ENCODE data around the gene PRSS21.

Gene PRSS21

DNA sequence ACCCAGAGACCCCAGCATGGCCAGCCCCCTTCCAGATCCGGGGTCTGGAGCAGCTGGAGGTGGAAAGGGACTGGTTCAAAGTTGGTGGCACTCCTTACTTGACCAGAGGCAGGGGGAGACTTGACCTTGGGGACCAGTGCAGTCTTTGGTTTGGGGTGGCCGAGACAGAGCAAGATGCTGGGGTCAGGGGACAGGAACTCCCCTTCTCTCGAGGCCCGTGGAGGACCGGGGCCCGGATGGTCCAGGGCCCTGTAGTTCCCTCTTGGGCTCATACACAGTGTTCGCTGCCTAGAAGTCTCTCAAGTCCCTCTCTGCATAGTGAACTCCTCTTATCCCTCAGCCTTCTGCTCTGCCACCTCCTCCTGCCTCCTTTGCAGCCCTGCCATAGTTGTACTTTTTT is 29.1 kb upstream of the PRSS21 start:
- H3K27ac ChIP-seq = no peak overlapping the region
- TF ChIP-seq, protein P1, sequence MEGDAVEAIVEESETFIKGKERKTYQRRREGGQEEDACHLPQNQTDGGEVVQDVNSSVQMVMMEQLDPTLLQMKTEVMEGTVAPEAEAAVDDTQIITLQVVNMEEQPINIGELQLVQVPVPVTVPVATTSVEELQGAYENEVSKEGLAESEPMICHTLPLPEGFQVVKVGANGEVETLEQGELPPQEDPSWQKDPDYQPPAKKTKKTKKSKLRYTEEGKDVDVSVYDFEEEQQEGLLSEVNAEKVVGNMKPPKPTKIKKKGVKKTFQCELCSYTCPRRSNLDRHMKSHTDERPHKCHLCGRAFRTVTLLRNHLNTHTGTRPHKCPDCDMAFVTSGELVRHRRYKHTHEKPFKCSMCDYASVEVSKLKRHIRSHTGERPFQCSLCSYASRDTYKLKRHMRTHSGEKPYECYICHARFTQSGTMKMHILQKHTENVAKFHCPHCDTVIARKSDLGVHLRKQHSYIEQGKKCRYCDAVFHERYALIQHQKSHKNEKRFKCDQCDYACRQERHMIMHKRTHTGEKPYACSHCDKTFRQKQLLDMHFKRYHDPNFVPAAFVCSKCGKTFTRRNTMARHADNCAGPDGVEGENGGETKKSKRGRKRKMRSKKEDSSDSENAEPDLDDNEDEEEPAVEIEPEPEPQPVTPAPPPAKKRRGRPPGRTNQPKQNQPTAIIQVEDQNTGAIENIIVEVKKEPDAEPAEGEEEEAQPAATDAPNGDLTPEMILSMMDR (conservative IDR thresholded peaks at IDR 0.05) = no peak

DNA sequence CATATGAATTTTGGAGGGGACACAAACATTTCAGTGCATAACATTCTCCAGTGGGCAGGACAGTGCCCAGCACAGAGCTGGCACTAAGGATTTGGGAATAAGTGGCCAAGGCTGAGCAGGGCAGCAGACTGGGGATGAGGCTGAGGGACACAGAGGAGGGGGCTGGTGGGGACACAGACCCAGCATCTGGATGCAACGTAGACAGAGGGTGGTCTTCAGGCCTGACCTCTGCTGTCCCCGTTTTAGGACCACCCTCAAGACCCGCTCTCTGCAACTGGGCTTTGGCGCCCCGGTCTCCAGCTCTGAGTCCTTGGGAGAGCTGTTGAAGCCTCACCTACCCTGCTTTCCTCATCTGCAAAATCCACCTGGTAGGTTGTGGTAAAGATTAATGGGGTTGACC is 26.4 kb upstream of the PRSS21 start:
- H3K27ac ChIP-seq = no peak overlapping the region
- TF ChIP-seq, protein P1 (conservative IDR thresholded peaks at IDR 0.05) = no peak

DNA sequence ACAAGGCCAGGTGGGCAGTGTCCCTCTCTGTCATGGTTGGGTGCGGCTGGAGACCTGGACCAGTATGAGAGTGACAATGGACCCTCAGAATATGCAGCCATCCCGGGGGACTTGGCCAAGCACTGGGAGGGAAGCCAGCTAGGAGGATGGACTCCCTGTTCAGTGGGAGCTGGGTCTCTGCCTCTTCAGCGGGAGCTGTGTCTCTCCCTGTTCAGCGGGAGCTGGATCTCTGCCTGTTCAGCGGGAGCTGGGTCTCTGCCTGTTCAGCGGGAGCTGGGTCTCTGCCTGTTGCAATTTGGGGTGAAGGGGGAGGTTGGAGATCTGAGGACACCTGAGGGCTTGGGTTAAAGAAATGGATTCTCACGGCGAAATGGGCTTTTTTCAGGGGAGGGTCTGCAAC is 25.9 kb upstream of the PRSS21 start:
- TF ChIP-seq, protein P1 (conservative IDR thresholded peaks at IDR 0.05) = no peak
- no peak overlapping the region for H3K27ac ChIP-seq

DNA sequence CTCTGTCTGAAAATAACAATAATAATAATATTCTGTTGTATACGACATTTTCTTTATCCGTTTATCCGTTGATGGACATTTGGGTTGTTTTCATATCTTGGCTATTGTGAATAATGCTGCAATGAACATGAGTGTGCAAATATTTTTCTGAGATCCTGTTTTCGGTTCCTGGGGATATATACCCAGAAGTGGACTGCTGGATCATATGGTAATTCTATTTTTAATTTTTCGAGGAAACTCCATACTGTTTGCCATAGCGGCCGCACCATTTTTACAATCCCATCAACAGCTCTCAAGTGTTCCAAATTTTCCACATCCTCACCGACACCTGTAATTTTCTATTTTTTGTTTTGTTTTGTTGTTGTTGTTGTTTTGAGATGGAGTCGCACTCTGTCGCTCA is 24.1 kb upstream of the PRSS21 start:
- TF ChIP-seq, protein P1 (conservative IDR thresholded peaks at IDR 0.05) = no peak
- H3K27ac ChIP-seq = no peak overlapping the region

DNA sequence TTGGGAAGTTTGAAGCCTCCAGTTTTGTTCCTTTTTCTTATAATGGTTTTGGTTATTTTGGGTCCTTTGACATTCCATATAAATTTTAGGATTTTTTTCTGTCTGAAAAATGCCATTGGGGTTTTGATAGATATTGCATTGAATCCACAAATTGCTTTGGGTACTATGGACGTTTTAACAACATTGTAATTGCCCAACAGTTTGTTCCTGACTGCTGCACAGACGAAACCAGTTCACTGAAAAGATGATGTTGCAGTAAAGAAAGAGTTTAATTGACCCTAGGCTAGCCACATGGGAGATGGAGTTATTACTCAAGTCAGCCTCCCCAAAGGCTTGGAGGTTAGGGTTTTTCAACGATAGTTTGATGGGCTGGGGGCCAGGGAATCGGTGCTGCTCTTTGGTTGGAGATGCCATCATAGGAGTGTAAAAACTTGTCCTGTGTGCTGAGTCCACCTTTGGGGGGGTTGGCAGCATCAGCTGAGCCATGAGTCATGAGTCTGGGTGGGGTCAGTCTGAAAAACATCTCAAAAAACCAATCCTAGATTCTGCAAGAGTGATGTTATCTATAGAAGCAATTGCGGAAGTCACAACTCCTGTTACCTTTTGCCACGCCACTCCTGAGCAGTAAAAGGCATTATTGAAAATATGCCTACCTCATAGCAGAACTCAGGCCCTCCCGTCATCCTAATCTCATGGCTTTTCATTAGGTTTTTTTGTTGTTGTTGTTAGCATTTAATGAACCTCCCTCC is 21.5 kb upstream of the PRSS21 start:
- H3K27ac ChIP-seq = no peak overlapping the region
- TF ChIP-seq, protein P1 (conservative IDR thresholded peaks at IDR 0.05) = no peak

DNA sequence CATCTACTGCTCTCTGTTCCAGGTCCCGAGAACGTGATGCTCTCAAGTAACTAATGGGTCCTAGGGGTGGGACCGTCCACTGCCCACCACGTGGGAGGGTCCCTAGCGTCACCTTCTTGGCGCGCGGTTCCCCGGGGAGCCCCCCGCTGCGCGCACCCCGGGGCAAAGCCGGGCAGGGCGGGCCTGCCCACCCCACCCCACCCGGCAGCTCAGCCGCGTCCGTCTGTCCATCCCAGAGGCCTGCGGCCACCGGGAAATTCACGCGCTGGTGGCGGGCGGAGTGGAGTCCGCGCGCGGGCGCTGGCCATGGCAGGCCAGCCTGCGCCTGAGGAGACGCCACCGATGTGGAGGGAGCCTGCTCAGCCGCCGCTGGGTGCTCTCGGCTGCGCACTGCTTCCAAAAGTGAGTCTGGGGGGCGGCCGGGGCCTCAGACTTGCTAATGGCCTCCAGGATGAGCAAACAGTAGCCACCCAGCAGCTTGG is 18.3 kb upstream of the PRSS21 start:
- H3K27ac ChIP-seq = no peak overlapping the region
- TF ChIP-seq, protein P1 (conservative IDR thresholded peaks at IDR 0.05) = no peak

DNA sequence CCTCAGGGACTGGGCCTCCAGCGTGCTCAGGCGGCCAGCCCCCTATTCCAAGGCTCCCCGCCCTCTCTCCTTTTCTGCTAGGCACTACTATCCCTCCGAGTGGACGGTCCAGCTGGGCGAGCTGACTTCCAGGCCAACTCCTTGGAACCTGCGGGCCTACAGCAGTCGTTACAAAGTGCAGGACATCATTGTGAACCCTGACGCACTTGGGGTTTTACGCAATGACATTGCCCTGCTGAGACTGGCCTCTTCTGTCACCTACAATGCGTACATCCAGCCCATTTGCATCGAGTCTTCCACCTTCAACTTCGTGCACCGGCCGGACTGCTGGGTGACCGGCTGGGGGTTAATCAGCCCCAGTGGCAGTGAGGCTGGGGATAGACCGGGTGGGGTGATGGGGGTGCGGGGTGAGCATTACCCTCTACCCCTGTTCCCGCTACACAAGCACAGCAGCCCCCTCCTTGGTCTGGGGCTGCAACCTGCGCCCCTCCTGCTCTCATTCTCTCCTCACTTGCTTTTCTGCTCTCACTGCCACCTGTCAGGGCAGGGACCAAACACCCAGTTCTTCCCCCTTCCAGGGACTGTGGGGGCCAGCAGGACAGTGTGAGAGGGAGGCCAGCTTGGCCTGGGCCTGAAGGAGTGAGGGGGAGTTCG is 17.7 kb upstream of the PRSS21 start:
- H3K27ac ChIP-seq = peak overlapping the region; percentile 45
- TF ChIP-seq, protein P1 (conservative IDR thresholded peaks at IDR 0.05) = no peak

Data from VCaP (cell line).